Rectal smooth muscle tissue (tissue), 1 donor: ENCODE data around the gene ABCB6.
A peak's percentile ranks its signal among the peaks of the same experiment; 100 is the strongest.

Experiments used
- H3K27ac ChIP-seq: one replicate; pipeline ENCODE4 v1.7.0; 2013; ENCODE audit warnings: low read depth, low read length, inconsistent platforms
- H3K27me3 ChIP-seq: one replicate; pipeline ENCODE4 v1.7.0; 2013; ENCODE audit warnings: low read length; ENCODE audit not compliant: control insufficient read depth, insufficient read depth
- H3K36me3 ChIP-seq: one replicate; pipeline ENCODE4 v1.7.0; 2013; ENCODE audit warnings: low read length; ENCODE audit not compliant: control insufficient read depth, insufficient read depth
- H3K4me1 ChIP-seq: one replicate; pipeline ENCODE4 v1.7.0; 2013; ENCODE audit warnings: low read length; ENCODE audit not compliant: control insufficient read depth, insufficient read depth
- H3K4me3 ChIP-seq: one replicate; pipeline ENCODE4 v1.7.0; 2013; ENCODE audit warnings: low read length
- H3K9ac ChIP-seq: one replicate; pipeline ENCODE4 v1.7.0; 2013; ENCODE audit warnings: low read length

The ABCB6 gene

DNA sequence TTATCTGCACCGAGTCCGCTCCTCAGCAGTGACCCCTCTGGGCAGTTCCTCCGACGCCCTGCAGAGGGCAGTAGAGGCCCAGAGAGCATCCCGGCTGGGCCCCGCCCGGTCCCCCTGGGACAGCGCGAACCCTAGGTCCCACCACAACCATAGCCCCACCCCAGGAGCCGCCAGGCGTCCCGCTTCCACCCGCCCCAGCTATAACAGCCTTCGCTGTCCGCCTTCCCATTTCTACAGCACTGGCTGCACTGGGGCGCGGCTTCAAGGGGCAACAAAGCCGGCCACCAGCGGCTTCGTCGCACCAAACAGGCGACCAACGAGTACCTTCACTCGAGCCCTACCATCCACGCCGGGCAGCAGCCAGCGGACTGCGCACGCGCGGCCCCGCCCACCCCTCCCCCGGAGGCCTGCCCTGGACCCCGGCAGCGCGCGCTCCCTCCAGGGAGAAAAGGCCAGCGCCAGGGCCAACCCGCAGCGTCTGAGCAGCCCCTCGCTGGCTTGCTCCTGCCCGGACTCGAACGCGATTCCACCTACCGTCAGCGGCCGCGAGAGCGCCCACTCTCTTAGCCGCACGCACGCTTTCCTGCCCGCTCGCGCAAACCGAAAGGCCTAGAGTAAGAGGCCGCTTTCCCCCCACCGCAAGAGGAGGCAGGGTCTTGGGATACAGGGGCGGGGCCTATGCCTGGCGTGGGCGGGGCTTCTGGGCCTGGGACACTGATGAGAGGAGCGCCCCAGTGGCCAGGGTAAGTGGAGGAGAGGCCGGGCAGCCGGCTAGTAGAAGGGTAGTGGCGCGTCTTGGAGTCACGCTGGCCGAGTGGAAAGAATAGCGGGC lies 58.4 kb downstream of the ABCB6 start, which contains the start of gene NHEJ1:
Gene NHEJ1, minus strand, starts transcription at position 630 of the 832 bp plus-strand sequence. CDS start 2,453 bp downstream, outside the sequence.
- Histone ChIP-seq H3K36me3 (no peaks in the 10 kb centered on the region), H3K4me3 (peak within 1 kb of the TSS; percentile 80), H3K27ac (peak within 1 kb of the TSS; percentile 95), H3K9ac (peak within 1 kb of the TSS; percentile 78), H3K4me1 (no peaks in the 10 kb centered on the region), H3K27me3 (no peaks in the 10 kb centered on the region)
